Myocyte (in vitro differentiated cells): ENCODE measurements around the gene UNC5A. TPM values are rescaled to one million over a fixed set of nuclear protein-coding genes. Genes with fewer than 3 reads are reported as not detected.
A peak's percentile ranks its signal among the peaks of the same experiment; 100 is the strongest.
"Not testable (repeated sequence)": the region's sequence is repeated elsewhere in the genome, so short reads cannot be mapped to it uniquely, and the experiment has no call there.

Experiments used
- DNase-seq: peaks from one replicate; pipeline ENCODE4 v3.0.0-alpha.2; 2012; ENCODE audit warnings: low read depth
- total RNA-seq: library from RNA; depleted of rRNA; stranded (reverse); fragments of >200 nt; gene quantifications from 2 replicates; pipeline ENCODE4 v1.2.3, GENCODE V29; 2014

UNC5A gene
- total RNA-seq, 1 donor from 2014 or later, result 0.21 TPM

DNA sequence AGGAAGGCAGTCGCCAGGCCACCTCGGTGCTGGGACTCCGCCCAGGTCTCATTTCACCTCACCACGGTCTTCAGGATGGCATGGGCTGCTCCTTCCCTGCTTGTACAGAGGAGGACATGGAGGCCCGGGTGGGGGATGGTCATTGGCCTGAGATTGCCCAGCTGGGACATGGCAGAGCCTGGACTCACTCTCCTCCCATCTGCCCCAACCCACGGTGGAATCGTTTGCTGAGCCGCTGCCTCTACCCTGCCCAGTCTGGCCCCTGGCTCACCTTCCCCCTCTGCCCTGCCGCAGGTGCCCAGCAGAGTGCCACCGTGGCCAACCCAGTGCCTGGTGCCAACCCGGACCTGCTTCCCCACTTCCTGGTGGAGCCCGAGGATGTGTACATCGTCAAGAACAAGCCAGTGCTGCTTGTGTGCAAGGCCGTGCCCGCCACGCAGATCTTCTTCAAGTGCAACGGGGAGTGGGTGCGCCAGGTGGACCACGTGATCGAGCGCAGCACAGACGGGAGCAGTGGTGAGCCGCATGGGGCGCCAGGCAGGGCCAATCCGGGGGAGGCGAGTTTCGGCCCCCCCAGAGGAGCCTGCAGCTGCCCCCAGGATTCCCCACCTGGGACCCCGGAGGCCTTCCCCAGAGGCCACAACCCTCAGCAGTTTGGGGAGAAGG, 52.1 kb downstream of the UNC5A start:
- DNase-seq, result no peak

DNA sequence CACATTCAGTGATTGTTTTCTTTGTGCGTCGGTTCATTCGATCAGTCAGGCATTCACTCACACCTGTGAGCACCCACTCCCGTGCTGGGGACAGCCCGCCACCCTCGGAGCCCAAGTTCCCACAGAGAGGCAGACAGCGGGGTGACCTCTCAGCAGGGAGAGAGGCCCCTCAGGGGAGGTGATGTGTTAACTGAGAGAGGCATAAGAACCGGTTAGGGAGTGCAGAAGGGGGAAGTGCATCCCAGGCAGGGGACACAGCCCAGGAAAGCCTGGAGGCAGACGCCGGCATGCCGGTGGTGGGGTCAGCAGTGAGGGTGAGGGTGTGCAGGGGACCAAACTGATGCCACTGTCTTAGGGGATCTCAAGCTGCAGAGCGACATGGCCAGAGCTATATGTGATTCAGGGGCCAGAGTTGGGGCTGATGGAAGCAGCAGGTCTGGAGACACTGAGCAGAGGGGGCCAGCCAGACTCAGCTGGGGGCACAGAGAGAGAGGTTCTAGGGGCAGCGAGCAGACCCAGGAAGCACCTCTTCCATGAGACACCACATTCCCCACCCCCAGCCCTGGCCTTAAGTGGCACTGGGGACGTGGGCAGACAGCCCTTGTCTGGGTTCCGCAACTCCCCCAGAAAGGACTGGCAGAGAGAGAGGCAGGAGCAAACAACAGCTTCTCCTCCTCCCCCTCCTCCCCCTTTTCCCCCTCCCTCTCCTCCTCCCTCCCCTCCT, 52.8 kb downstream of the UNC5A start:
- no peak for DNase-seq

DNA sequence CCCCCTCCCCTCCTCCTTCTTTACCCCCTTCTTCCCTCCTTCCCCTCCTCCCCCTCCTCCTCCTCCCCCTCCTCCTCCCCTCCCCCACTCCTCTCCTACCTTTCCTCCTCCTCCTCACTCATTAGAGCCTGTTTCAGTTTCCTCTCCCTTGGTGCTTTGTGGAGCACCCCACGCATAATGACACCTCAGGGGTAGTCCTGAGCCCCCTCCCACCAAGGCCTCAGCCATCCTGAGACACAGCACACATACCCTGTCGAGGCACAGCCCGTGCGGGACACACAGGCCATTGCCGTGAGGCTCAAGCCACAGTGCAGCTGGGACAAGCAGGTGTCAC, 53.4 kb downstream of the UNC5A start:
- no peak for DNase-seq

DNA sequence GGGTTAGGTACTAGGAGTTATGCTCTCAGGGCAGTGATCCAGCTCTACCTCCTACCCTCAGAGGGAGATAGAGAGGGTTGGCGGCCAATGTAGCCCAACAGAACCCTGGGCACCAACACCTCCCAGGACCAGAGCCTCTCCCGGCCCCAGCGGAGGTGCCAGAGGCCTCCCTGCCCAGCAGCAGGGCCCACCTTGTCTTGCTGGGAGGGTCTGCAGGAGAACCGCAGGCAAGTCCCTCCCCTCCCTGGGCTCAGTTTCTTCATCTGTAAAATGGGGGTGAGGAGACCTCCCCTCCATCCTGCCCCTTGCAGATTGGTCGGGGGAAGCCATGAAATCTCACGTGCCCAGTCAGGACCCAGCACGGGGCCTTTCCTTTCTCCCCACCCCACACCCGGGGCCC, 54.4 kb downstream of the UNC5A start:
- DNase-seq, result no peak

DNA sequence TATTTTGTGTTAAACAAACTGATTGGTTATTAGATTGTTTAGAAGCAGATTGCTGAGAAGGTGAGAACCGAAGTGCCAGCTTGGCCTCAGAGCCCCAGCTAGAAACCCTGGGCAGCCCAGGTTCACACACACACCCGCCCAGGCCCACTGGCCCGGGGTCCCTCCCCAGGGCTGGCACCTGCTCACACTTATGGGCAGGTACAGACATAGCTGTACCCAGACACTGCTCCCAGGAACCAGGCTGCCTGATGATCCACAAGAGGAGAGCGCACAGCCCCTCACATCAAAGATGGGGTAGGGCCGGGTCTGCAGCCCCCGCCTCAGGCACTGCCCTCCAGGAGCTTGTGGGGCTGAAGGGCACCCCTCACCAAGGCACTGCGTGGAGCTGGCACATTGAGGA, 55.6 kb downstream of the UNC5A start:
- DNase-seq, result no peak

DNA sequence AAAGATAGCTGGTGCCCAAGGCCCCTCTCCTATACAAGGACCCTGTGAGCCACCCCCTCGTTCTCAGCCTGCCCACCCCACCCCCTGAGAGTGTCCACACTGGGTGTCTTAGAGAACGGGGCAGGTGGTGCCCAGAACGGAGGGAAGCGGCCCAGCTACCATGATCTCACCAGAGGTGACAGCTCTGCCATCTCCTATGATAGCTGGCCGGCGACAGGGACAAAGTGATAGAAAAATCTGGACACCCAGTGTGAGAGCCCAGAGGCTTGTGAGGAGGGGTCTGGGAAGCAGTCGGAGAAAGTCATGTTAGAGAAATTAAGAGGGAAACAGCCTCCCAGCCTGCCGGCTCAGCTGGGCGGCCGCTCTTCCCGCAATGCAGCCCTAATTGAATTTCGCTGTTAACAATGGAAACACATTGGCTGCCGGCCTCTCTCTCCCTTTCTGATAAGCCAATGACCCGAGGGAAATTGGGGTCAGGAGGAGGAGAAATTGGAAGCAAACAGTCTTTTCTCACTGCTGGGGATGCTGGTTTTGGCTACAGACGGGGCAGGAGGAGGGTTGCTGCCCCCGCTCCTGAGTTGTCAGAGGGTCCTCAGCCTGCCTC, 56.5 kb downstream of the UNC5A start:
- no peak for DNase-seq

DNA sequence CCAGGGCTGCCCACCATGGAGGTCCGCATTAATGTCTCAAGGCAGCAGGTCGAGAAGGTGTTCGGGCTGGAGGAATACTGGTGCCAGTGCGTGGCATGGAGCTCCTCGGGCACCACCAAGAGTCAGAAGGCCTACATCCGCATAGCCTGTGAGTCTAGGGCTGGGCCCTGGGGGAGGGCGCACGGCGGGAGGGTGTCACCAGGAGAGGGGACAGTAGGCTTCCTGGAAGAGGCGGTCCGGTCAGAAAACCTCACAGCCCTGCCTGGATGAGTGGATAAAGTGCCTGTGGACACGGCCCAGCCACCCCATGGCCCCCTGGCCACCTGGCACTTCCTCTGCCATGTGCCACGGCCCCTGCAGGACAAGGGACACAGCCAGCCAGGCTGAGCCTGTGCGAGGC, 57.8 kb downstream of the UNC5A start:
- DNase-seq, result no peak

DNA sequence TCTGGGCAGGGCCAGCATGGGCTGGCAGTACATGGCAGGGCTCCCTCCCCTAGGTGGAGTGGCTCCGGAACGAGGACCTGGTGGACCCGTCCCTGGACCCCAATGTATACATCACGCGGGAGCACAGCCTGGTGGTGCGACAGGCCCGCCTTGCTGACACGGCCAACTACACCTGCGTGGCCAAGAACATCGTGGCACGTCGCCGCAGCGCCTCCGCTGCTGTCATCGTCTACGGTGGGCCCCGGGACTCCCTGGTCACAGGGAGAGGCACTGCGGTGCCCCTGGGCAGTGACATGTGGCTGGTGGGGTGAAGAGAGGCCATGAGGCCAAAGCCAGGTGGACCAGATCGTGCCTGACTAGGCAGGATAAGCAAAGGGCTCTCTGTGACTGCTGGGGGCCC, 58.4 kb downstream of the UNC5A start:
- no peak for DNase-seq

DNA sequence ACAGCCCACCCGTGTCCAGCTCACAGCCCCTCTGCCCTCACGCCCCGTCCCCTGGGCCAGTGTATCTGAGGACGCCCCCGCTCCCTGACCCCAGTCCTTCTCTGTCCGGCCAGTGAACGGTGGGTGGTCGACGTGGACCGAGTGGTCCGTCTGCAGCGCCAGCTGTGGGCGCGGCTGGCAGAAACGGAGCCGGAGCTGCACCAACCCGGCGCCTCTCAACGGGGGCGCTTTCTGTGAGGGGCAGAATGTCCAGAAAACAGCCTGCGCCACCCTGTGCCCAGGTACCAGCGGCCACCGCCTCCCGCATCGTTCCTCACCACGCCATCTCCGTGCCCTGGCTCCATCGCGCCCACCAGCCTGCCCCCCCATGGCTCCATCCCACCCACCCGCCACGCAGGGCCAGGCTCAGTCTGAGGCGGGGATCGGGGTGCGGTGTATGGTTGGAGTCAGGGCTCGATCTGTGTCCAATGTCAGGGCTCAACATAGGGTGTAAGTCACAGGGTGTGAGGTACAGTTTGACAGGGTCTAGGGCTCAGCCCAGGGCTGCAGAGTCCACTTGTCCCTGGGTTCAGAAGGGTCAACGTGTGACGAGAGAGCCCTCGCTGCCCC, 59.2 kb downstream of the UNC5A start:
- no peak for DNase-seq

DNA sequence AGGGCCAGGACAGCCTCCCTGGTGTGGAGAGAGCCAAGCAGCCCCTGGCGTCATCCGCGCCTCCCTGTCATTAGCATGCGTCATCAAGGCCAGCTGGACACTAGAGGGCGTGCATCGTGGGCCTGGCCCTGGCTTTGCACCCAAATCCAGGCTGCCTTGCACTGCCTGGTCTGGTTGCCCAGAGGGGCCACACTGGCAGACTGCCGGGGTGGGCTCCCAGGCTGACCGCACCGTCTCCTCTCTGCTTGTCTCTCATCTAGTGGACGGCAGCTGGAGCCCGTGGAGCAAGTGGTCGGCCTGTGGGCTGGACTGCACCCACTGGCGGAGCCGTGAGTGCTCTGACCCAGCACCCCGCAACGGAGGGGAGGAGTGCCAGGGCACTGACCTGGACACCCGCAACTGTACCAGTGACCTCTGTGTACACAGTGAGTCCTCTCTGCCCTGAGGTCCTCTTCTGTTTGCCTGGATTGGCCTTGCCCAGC, 59.8 kb downstream of the UNC5A start:
- DNase-seq, result peak; percentile 59

DNA sequence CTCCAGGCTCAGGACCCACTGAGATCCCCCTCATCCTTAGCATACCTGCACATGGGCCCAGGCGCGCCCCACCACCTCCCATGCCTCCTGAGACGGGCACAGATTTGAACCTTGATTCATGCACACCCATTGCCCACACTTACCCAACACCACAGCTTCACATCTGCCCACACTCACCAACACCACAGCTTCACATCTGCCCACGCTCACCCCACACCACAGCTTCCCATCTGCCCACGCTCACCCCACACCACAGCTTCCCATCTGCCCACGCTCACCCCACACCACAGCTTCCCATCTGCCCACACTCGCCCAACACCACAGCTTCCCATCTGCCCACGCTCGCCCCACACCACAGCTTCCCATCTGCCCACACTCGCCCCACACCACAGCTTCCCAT, 60.3 kb downstream of the UNC5A start:
- DNase-seq, result not testable (repeated sequence)

DNA sequence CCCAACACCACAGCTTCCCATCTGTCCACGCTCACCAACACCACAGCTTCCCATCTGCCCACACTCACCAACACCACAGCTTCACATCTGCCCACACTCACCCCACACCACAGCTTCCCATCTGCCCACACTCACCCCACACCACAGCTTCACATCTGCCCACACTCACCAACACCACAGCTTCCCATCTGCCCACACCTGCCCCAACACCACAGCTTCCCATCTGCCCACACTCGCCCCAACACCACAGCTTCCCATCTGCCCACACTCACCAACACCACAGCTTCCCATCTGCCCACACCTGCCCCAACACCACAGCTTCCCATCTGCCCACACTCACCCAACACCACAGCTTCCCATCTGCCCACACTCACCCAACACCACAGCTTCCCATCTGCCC, 62.2 kb downstream of the UNC5A start:
- not testable (repeated sequence) for DNase-seq

DNA sequence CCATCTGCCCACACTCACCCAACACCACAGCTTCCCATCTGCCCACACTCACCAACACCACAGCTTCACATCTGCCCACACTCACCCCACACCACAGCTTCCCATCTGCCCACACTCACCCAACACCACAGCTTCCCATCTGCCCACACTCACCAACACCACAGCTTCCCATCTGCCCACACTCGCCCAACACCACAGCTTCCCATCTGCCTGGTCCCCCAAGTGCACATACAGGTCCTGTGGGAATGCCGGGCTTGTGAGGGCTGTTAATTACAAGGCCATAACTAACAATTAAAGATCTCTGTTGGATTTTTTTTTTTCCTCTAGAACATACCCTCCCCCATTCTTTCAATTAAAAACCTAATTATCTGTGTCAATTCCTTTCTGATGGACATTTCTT, 62.7 kb downstream of the UNC5A start:
- not testable (repeated sequence) for DNase-seq

DNA sequence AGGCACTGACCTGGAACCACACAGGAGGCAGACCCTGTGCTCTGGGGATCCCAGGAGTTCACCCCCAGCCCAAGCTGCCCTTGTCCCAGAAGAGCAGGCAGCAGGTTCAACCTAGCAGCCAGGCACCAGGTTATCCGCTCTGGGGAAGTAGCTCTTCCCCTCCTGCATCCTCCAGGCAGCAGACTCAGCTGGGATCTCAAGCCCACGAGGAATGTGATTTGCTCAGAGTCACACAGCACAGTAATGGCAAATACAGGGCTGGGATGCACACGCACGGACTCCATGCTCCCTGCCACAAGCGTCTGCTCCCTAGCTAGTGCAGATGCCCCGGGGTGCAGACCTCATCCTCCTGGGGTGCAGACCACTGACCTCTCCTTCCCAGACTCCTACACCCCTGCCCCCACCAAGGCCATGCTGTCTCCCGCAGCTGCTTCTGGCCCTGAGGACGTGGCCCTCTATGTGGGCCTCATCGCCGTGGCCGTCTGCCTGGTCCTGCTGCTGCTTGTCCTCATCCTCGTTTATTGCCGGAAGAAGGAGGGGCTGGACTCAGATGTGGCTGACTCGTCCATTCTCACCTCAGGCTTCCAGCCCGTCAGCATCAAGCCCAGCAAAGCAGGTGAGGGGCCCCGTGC, 63.3 kb downstream of the UNC5A start:
- no peak for DNase-seq

DNA sequence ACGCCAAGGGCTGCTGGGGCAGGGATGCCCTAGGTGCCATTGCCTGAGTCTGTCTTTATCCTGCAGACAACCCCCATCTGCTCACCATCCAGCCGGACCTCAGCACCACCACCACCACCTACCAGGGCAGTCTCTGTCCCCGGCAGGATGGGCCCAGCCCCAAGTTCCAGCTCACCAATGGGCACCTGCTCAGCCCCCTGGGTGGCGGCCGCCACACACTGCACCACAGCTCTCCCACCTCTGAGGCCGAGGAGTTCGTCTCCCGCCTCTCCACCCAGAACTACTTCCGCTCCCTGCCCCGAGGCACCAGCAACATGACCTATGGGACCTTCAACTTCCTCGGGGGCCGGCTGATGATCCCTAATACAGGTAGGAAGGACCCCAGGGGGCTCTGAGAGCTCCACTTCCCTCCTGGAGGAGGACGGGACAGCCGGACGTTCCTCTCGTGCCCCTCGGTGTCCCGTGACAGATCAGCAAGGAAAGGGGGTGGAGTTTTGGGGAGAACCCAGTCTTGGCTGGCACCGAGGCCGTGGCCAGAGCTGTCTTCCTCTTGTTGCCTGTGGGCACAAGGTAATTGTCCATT, 63.9 kb downstream of the UNC5A start:
- DNase-seq, result no peak

DNA sequence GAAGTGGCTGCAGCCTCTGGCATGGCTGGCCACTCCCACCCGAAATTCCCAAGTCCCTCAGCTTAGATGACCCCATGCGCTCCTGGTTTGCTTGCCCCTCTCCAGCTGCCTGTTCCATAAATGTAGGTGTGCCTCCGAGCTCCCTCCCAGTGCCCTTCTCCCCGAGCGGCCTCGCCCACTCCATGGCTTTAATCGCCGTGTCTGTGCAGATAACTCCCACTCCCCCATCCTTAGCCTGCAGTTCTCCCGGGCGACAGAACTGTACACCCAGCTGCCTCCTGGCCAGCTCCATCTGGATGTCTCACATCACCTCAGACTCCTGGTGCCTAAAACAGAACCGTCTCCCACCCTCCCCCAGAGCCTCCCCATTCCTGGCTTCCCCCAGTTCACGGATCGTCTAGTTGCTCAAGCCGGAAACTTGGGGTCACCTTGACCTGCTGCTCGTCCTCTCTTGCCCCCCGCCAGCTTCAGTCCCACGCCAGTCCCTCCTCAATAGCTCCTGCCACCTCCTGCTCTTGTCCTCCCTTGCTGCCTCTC, 64.7 kb downstream of the UNC5A start:
- DNase-seq, result no peak

DNA sequence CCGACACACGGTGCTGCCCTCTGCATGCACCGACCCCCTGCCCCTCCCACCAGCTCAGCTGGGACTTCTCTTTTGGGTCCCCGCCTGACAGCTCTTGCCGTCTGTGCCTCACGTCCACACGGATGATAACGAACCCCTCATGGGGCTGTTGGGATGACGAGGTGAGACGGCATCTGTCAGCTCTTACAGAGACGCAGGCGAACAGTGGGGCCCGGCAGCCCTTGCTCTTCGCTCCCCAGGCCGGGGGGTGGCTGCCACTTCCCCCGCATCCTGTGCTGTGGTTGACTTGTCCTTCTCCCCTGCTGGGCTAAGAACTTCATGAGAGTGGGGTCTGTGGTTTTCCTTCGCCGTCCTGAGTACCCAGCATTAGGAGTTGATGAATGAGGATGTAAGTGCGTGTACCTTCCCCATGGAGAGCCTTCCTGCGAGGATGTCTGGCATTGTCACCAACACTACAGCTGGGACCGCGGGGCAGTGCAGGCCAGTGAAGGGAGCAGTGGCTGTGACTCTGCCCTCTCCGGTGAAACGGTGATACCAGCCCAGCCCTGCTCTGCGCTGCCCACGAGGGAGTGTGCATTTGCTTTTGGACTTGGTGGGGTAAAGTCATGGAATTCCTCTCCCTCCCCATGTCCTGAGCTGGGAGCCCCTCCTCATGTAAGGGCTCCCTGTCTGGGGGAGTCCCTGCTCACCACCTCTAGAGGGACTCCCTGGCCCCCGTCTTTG, 65.6 kb downstream of the UNC5A start:
- no peak for DNase-seq

DNA sequence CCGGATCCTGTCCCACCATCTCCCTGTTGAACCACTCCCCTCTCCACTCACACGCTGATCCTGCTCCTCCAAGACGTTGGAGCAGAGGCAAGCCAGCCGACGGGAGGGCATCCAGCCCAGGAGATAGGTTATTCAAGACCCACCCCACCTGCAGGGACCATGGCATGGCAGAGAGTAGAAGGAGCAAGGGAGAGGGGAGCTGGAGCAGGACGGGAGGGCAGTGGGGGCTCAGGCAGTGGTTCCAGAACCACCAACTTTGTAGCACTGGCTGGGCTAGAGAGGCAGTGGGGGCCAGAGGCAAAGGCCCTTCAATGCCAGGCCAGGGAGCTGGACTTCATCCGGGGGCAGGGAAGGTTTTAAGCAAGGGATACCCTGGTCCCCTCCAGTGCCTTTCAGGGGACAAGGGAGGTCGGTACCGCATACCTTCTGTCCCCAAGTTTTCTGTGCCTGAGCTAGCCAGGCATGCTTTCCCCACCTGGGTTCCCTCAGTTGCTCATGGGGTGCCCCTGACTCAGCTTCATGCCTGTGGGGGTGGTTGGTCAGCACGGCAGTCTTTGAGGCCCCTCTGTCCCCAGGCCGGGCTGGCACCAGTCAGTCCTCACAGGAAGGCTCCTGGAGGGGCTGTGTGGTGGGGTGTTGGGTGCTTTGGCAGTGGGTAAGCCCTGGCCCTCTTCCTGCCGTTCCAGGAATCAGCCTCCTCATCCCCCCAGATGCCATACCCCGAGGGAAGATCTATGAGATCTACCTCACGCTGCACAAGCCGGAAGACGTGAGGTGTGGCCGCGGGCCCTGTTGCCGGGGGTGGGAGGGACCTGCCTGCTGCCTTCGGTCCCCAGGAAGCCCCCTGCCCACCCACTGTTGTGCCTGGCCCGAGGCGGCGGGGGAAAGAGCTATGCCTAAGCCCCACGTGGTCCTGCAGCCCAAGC, 66.4 kb downstream of the UNC5A start:
- no peak for DNase-seq

DNA sequence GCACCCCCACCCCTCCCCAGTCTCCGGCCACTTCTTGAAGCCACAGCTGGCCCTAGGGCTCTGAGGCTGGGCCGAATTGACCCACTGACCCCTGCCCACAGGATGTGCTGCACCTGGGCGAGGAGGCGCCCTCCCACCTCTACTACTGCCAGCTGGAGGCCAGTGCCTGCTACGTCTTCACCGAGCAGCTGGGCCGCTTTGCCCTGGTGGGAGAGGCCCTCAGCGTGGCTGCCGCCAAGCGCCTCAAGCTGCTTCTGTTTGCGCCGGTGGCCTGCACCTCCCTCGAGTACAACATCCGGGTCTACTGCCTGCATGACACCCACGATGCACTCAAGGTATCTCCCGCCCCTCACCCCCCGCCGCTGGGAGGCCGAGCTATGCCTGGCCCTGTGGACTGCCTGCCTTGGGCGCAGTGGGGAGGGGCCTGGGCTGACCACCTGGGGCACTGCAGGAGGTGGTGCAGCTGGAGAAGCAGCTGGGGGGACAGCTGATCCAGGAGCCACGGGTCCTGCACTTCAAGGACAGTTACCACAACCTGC, 67.5 kb downstream of the UNC5A start:
- DNase-seq, result no peak
